Stimulated activated CD8-positive, alpha-beta memory T cell treated with anti-CD3 and anti-CD28 coated beads, Interleukin-7, amount 100 ng/mL, for 1 hour (primary cell): Measurements from ENCODE around the gene EIF4E3.

Experiments used
- DNase-seq, 2 donors: peaks; one replicate each; pipeline ENCODE4 v3.0.0-alpha.2; 2020; ENCODE audit warnings: low read depth in 2 of 2

The EIF4E3 gene

DNA sequence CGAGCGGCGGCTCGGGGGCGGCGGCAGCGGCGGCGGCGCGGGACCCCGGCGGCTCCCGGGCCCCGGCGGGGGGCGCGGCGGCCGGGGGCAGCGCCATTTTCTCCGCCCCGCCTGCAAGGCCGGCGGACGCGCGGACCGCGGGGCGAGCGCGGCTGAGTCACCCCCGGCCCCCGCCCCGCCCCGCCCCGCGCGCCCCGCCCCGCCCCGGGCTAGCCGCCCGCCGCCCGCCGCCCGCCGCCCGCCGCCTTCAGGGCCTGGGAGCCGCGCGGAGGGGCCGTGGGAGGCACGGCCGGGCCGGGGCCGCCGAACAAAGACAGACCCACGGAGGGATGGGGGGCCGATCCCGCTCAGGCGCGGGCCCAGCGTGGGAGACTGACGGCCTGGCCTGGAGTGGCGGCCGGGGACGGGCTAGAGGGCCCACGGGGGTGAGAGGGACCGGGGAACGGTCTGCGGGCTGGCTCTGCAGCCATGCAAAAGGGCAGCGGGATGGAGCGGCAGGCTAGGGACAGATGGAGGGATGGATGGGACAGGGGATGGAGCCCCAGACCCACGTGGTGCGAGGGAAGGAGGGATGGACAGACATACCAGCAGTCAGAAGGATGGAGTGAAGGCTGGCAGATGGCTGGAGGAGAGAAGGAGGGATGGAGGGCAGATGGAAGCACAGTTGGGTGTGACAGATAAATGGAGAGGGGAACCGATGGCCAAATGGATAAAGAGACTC, at the start of gene EIF4E3:
TSS of gene EIF4E3 (minus strand) at position 132 of the 721 bp plus-strand sequence. CDS start at position 97, 35 bp downstream.
- DNase-seq: no peak

DNA sequence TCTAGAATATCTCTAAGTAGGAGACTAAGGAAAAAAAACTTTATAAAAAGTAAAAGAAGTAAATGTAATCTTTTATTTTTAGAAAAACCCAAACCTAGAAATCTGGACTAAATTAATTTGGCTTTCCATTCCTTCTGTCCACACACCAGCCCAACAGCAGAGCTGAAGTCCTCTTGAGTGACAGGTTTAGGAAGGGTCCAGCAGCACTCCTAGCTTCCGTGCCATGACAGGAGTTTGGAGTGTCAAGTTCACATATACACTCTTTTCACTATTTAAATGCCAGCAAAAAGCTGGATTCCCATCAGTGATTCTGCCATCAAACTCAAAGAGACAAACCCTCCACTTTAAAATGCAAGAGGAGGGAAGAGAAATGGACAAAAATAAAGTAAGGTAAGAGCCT, 46.7 kb upstream of the EIF4E3 start:
- no peak for DNase-seq

DNA sequence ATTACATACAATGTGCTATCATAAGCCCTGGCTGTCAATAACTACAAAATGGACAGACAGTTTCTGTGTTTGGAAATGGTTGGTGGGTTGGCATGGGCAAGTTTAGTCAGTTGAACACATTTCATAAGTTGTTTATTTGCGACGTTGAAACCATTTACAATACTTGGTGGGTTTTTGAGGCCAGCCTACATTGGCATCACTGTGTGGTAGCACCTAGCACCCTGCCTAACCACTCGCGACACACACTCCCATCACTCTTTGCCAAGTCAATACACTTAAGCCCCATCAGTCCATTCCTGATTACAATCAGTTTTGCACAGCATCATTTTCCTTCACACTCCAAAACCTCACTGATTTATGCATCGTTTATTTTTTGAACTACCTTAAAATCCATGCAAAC, 45.9 kb upstream of the EIF4E3 start:
- DNase-seq: no peak

DNA sequence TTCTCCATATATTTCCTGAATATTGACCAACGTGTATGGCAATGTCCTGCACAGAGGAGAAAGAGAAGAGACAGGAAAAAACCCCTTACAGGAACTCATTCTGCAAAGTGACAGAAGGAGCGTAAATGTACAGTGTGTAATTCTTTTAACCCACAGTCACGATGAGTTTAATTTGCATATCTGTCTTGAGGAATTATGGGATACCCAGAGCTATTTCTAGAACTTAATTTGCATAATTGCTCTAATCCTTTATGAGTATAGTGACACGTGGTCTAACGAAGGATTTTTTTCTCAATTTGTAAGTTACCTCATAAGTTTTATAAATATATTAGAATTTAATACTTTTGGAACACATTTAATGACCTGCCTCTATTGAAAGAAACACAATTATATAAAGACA, 38.2 kb upstream of the EIF4E3 start:
- DNase-seq: no peak

DNA sequence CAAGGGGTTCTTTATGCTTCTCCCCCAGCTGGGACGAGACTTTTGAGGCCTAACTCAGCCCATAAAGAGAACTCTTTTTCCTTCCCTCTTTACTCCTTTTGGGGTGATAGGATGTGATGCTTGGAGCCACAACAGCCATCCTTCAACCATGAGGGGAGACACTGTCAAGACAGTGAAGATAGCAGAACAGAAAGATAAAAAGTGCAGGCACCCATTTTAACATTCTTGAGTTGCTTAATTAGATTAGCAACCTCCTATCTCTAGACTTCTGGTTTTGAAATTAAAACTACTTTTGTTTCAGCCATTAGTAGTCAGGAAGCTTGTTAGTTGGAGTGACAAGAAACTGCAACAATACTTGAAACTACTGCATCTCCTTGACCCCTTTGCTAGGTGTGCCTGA, 34.9 kb upstream of the EIF4E3 start:
- no peak for DNase-seq

DNA sequence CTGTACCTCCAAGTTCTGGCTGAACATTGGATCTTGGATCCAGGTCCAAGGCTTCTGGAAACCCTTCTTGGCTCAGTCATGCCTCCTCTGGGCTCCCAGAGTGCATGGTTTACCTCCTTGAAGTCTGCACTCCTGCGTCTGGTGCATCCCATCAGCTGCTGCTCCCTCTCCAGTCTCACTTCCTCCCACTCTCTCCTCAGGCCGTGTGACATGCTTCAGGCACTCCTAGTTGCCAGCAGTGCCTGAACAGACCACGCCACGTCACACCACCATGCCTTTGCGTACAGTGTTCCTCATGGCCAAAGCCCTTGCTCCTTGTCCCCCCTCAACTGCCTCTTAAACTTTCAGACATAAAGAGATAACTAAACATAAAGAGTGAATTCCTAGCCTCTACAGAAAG, 34.2 kb upstream of the EIF4E3 start:
- no peak for DNase-seq

DNA sequence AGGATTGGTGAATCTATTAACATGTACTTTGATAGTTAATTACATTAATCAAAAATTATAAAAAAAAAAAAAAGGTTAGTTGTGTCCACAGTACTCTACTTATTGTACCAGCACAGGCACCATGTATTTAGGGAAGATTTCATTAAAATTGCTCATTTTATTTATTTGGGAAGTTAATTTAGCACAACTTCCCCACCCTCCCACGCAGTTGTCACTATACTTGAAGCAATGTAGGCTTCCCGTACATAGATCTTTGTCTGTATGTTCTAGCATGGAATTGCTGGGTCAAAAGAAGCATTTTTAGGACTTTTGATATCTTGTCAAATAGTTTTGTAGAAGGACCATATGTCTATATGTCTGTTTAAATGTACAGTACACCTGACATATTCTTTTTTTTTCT, 32.9 kb upstream of the EIF4E3 start:
- no peak for DNase-seq

DNA sequence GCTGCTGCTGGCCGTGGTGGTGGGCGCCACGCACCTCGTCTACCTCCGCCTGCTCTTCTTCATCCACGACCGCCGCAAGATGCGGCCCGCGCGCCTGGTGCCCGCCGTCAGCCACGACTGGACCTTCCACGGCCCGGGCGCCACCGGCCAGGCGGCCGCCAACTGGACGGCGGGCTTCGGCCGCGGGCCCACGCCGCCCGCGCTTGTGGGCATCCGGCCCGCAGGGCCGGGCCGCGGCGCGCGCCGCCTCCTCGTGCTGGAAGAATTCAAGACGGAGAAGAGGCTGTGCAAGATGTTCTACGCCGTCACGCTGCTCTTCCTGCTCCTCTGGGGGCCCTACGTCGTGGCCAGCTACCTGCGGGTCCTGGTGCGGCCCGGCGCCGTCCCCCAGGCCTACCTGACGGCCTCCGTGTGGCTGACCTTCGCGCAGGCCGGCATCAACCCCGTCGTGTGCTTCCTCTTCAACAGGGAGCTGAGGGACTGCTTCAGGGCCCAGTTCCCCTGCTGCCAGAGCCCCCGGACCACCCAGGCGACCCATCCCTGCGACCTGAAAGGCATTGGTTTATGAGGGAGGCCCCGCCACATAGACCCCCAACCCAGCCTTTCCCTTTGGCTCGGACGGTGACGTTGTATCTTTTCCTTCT, 29.5 kb upstream of the EIF4E3 start:
- DNase-seq: no peak

DNA sequence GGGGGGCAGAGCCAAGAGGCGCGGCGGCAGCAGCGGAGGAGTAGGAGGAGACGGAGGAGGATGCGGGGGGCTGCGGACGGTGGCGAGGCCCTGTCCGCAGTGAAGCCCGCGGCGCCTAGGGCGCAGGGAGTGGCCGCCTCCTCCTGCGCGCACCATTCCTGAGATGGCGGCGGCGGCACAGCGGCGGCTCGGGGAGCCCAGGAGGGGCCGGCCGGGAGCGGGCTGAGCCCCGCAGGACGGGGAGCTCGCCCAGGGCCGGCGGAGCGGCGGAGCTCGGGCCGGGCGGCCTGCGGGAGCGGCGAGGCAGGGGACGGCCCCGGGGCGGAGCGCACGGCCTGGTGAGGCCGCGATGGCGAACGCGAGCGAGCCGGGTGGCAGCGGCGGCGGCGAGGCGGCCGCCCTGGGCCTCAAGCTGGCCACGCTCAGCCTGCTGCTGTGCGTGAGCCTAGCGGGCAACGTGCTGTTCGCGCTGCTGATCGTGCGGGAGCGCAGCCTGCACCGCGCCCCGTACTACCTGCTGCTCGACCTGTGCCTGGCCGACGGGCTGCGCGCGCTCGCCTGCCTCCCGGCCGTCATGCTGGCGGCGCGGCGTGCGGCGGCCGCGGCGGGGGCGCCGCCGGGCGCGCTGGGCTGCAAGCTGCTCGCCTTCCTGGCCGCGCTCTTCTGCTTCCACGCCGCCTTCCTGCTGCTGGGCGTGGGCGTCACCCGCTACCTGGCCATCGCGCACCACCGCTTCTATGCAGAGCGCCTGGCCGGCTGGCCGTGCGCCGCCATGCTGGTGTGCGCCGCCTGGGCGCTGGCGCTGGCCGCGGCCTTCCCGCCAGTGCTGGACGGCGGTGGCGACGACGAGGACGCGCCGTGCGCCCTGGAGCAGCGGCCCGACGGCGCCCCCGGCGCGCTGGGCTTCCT, 28.8 kb upstream of the EIF4E3 start, which contains the start of gene GPR27:
TSS of gene GPR27 (plus strand) at position 155 of the 909 bp plus-strand sequence. CDS start at position 350, 195 bp downstream.
- DNase-seq: no peak

DNA sequence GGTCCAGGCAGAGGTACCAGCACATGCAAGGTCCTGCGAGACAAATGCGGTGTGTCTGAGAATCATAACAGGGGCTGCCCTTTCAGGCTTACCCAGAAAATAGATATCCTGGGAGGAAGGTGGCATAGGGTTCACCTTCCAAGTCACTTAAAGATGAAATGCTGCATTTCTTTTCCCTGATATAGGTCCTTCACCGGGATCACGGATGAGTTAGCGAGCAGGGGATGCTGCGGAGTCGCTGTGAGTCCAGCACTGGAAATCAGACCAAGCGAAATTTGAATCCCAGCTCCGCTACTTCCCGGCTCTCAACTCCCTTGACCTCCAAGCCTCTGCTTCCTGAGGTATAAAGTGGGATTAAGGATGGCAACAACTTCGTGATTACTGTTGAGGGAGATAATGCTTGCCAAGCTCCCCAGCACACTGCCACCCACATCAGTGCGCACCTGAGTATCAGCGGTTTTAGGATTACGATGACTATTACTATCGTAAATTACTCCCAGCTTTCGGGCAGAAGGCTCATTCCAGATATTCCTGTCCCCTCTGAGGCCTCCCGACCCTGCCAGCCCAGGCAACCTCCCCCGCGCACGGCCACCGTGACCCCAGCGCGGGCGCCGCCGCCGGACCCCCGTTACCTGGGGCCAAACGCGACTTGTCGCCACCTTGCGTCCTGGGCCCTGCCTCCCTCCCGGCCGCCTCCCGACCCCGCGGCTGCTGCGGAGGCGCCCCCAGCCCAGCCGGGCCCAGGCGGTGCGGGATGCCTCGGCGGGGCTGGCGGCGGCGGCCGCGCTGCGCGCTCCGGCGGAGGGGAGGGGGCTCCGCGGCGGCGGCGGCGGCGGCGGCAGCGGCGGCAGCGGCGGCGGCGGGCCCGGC, 27.9 kb upstream of the EIF4E3 start:
- no peak for DNase-seq

DNA sequence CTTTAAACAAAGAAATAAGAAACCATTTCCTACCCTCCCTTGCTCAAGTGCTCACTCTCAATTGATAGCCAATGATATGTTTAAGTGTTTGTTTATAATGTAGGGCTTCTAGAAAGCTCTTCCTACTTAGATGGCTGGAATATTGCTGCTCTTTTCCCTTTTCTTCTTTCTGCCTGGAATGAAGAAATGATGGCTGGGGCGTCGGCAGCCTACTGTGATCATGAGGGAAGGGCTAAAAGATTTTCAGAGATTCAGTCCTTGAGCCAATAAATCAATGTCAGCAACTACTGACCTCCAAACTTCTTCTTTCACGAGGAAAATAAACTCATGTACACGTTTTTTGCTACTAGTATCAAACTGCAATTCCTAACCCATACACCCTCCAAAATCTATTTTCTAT, 26.4 kb upstream of the EIF4E3 start:
- no peak for DNase-seq

DNA sequence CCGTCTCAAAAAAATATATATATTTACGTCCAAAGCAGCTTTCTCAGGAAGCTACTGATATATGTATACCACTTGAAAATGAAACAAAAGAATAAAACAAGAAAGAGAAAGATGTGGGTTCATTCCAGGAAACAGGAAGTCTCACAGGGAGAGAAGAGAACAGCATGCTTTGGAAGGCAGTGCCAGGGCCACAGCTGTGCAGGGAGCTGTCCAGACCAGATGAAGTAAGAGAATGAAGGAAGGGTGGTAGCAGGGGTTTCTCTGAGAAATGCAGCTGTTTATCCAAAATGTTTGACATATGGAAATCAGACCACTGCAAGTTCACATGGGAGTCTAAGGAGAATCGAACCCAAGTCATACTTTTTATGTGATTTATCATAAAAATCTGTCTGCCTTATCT, 19.5 kb upstream of the EIF4E3 start:
- DNase-seq: no peak

DNA sequence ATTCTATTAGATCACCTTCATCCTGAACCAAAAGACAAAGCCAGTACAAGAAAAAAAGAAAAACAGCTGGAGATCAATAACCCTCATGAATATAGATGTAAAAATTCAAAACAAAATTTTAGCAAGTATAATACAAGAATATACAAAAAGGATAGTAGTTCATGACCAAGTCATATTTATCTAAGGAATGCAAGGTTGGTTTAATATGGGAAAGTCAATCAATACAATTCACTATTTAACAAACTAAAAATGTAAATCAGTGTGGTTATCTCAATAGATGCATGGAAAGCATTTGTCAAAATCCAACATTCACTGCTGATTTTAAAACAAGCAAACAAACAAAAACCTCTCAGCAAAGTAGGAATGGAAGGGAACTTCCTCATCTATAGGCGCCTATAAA, 17.4 kb upstream of the EIF4E3 start:
- DNase-seq: no peak

DNA sequence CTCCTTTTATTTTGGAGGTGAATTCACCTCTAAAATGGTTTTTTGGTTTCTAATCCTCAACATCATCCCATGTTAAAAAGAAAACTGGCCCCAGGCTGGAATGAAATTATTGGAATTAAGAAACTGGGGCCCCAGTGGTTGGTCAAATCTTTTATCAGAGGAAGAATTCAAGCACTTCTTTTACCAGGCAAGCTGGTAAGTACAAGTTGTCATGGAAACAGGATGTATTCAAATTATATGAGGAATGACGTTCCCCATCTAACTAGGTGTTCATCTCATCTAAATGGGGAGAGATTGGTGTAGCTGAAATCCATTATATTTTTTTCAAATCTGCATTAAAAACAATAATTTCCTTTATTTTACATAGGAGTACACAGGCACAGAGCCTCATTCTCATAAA, 9.7 kb upstream of the EIF4E3 start:
- DNase-seq: no peak

DNA sequence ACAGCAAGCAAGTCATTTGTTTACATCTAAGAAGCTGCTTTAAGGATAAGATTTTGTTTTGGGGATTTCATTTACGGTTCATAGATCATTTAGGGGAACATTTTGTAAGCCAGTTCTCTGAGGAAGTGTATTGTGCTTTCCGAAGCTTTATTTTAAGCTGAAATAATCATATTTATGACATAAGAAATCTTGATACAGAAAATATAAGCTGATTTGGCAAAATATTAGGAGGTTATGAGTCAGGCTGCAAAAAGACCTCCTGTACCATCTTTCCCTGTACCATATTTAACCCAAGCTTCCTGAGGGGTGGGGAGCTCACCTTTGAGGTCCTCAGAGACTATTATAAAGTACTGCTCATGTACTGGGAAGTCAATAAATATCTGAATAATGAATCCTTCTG, 8.1 kb upstream of the EIF4E3 start:
- DNase-seq: no peak

DNA sequence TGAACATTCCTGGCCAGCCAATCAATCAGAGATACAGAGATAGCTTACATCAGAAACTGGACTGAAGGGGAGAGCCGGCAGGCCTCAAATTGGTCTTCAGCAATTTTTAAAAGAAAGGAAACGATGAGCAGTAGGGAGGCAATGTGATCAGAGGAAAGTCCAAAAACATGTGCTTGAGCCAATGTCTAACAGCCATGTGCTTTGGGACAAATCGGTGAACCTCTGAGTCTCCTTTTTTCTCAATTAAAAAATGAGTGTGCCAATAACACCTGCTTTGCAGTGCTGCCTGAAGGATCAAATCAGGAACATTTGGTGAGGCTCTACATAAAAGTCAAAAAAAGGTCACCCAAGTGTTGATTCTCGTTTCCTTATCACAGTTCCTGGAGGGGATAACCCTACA, 7.4 kb upstream of the EIF4E3 start:
- no peak for DNase-seq

DNA sequence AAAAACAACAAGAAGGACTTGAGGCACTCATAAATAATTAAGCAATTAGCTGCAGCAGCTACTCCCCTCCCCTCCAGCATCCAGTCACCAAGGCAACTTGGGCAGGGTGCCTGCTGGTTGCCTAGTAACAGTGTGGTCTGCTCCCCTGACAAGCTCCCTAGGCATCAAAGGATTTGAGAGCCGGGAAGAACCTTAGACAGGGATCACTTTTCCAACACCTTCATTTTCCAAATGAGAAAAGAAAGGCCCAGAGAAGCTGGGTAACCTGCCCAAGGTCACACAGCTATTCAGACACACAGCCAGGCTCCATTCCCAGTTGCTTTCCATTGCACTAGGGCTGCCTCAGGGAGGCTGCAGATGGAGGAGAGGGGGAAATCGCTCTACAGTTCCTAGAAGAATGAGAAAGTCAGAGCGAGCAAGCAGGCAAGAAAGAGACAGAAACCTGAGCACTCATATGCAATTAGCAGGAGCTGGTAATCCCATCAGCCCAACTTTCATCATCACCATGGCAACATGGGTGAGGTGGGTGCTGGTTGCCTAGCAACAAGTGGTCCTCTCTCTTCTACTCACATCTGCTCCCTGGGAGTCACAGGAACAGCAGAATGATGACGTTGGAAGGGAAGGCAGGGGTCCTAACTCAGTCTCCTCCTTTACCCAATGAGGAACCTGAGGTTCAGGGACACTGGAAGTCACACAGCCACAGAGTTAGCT, 3.6 kb upstream of the EIF4E3 start:
- DNase-seq: no peak

DNA sequence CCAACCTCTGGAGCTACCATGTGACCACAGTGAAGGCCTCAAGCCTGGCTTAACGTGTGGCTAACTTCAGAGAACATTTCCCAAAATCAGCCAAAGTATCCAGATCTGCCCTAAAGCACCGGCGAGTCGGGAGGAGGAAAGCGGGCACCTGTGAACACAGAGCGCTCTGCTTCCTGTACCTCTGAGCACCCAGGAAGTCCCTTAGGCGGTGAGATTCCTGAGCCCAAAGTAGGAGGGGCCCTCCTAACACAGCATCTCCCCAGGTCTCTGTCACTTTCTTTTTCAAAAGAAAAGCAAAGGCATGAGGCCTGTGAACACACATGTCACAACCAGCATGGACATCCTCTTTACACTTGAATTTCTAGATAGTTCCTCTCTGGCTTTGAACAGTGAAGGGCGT, 944 bp upstream of the EIF4E3 start:
- no peak for DNase-seq

DNA sequence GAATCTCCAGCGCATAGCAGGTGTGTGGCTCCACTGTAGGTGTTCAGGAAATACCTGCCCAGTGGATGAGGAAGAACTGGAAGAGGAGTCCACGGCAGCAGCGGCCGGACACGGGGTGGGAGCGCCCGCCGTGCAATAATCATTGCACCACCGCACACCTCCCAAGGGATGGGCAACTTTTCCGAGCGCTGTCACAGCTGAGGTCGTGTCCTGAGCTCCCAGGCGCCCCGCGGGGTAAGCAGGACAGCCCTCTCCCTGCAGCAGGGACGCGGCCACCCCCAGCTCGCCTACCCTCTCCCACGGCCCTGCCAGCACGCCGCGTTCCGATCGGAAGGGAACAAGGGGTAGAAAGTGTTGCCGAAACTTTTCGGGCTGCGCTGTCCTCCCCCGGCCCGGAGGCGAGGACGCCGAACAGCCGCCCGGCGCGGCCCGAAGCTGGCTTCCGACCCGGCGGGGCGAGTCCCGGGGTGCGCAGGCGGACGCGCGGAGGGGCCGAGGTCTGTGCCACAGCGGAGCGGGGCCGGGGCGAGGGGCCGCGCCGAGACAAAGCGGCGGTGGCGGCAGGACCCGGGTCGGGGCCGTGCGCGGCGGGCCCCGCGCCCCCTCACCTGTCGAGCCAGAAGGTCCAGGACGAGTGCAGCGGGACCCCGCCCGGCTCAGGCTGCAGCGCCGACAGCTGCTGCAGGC, 475 bp downstream of the EIF4E3 start:
- no peak for DNase-seq

DNA sequence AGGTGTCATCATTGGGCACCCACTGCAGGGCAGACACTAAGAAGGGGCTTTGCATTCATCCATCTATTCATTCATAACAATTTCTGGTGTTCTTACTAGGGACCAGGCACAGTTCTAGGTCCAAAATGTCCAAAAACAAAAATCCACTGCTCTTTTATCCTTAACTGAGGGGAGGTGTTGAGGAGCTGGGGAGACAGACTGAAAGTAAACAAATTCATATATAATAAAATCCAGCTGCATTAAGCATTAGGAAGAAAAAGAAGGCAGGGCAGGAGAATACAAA, 1.1 kb downstream of the EIF4E3 start:
- no peak for DNase-seq
